HepG2 (cell line): ENCODE data around the gene TUT7. TPM values are rescaled to one million over a fixed set of nuclear protein-coding genes. Genes with fewer than 3 reads are reported as not detected.

Experiments used
- DBP ChIP-seq: sonication (generic); formaldehyde crosslinking; IDR thresholded peaks from 2 replicates; pipeline ENCODE4 v1.4.0; 2020; ENCODE audit warnings: missing genetic modification reagents; ENCODE audit errors: not compliant biosample characterization
- DMTF1 ChIP-seq: sonication (generic); formaldehyde crosslinking; IDR thresholded peaks from 2 replicates; pipeline ENCODE4 v1.4.0; 2020; ENCODE audit warnings: mild to moderate bottlenecking, missing genetic modification reagents
- FLYWCH1 ChIP-seq: sonication (generic); formaldehyde crosslinking; IDR thresholded peaks from 2 replicates; pipeline ENCODE4 v1.8.1; 2023; ENCODE audit warnings: mild to moderate bottlenecking, missing genetic modification reagents
- GABPB1 ChIP-seq: IDR thresholded peaks from 2 replicates; pipeline ENCODE4 v1.6.1; 2016; ENCODE audit warnings: mild to moderate bottlenecking, missing genetic modification reagents, moderate library complexity, missing compliant biosample characterization
- HDAC6 ChIP-seq: fragments of 200-600 bp; sonication (generic); IDR thresholded peaks from 2 replicates; pipeline ENCODE4 v1.7.0; 2017; ENCODE audit warnings: mild to moderate bottlenecking, antibody characterized with exemption, low read length, low read depth
- LBX2 ChIP-seq: sonication (generic); formaldehyde crosslinking; IDR thresholded peaks from 2 replicates; pipeline ENCODE4 v1.5.0; 2020; ENCODE audit warnings: missing genetic modification reagents, mild to moderate bottlenecking, borderline replicate concordance
- MED1 ChIP-seq: sonication (generic); formaldehyde crosslinking; IDR thresholded peaks from 2 replicates; pipeline ENCODE4 v1.4.0; 2020; ENCODE audit warnings: missing genetic modification reagents
- RBM39 ChIP-seq: fragments of 200-400 bp; formaldehyde crosslinking; IDR thresholded peaks from one replicate; pipeline ENCODE4 v1.6.1; 2018; ENCODE audit warnings: antibody characterized with exemption, mild to moderate bottlenecking, low read depth, low read length; ENCODE audit not compliant: poor library complexity, severe bottlenecking
- RERE ChIP-seq: IDR thresholded peaks from 2 replicates; pipeline ENCODE4 v1.6.1; 2016; ENCODE audit warnings: low read depth, missing genetic modification reagents, missing compliant biosample characterization
- RNF219 ChIP-seq: sonication (generic); formaldehyde crosslinking; IDR thresholded peaks from 2 replicates; pipeline ENCODE4 v1.5.0; 2020; ENCODE audit warnings: mild to moderate bottlenecking, missing genetic modification reagents
- ZBTB21 ChIP-seq: sonication (generic); formaldehyde crosslinking; IDR thresholded peaks from 2 replicates; pipeline ENCODE4 v1.4.0; 2020; ENCODE audit warnings: missing genetic modification reagents
- ZEB1 ChIP-seq: IDR thresholded peaks from 2 replicates; pipeline ENCODE4 v1.6.1; 2012; ENCODE audit warnings: mild to moderate bottlenecking, low read depth, inconsistent platforms; ENCODE audit not compliant: insufficient replicate concordance
- ZFP37 ChIP-seq: sonication (generic); formaldehyde crosslinking; IDR thresholded peaks from 2 replicates; pipeline ENCODE4 v1.4.0; 2020; ENCODE audit warnings: missing genetic modification reagents, borderline replicate concordance
- ZNF543 ChIP-seq: sonication (generic); formaldehyde crosslinking; IDR thresholded peaks from 2 replicates; pipeline ENCODE4 v1.4.0; 2020; ENCODE audit warnings: mild to moderate bottlenecking, missing genetic modification reagents
- ZNF549 ChIP-seq: sonication (generic); formaldehyde crosslinking; IDR thresholded peaks from 2 replicates; pipeline ENCODE4 v1.5.0; 2020; ENCODE audit warnings: missing genetic modification reagents
- polyA plus RNA-seq, 8 experiments: library from polyadenylated mRNA; depleted of rRNA in 3 of 8; stranded (reverse) in 7 of 8; unstranded in 1 of 8; fragments of >200 nt; fragmentation: Illumina TruSeq in 4 of 8; extraction: Trizol in 4 of 8; gene quantifications; 2 replicates each; pipeline versions ENCODE4 v1.2.1 to v1.2.3, GENCODE V29; 2011 to 2016; ENCODE audit warnings: low read depth in 4 of 8, missing spikeins in 1 of 8, mixed read lengths in 1 of 8; ENCODE audit not compliant: insufficient read depth in 1 of 8
- total RNA-seq, 5 experiments: library from RNA; depleted of rRNA; stranded (reverse); fragments of >200 nt; fragmentation: Illumina TruSeq; extraction: Trizol; gene quantifications; 2 replicates each; pipeline ENCODE4 v1.2.3, GENCODE V29; 2016; ENCODE audit warnings: low read depth in 1 of 5
- TF ChIP-seq, protein P1 (sequence below): sonication (generic); formaldehyde crosslinking; IDR thresholded peaks from 2 replicates; pipeline ENCODE4 v1.4.0; 2020; ENCODE audit warnings: missing genetic modification reagents

TUT7 gene
- total and polyA plus RNA-seq, 2 of the 13 experiments (the other 11 are each of a cell fraction or from before 2014, with no cell fraction given): 12.0 to 19.4 TPM

DNA sequence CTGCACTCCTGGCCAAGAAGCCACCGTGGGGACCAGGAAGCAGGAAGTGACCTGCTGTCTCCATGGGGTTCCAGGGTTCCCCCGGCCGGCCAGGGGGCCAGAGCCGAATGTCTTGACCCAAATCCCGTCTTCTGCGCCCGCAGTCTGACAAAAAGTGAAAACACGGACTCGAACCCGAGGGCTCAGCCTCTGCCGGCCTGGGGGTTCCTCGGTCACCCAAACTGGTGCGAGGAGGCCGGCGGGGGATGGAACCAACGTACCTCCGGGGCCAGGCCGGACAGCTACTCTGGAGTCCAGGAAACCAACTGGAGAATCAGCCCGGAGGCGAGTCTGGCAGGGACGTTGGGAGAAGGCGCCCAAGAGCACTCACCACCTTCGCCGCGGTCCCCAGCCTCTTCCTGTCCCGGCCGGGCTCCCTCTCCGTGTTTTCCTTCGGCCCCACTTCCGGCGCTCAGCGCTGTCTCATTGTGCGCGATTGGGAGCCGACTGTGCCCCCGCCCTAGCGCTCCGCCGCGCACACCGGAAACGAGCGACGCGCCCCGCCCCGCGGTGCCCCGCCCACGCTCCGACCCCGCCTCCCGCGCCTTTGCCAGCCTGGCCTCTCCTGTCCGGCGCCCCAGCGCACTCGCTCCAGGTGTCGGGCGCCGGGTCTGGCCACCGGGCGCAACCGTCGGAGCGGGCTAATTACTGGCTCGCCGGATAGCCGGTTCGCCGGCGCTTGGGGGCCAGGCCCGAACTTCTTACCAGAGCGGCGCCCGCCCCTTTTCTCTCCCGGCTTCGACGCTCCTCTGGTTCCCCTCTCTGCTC lies at the start of gene TUT7 (continued):
- TF ChIP-seq GABPB1 (CRISPR knock-in tag): peak; percentile 96
- no peak for TF ChIP-seq DBP (CRISPR knock-in tag)
- TF ChIP-seq MED1 (CRISPR knock-in tag): peak; percentile 80
- TF ChIP-seq HDAC6: no peak
- TF ChIP-seq DMTF1 (CRISPR knock-in tag): no peak
- TF ChIP-seq, protein P1, sequence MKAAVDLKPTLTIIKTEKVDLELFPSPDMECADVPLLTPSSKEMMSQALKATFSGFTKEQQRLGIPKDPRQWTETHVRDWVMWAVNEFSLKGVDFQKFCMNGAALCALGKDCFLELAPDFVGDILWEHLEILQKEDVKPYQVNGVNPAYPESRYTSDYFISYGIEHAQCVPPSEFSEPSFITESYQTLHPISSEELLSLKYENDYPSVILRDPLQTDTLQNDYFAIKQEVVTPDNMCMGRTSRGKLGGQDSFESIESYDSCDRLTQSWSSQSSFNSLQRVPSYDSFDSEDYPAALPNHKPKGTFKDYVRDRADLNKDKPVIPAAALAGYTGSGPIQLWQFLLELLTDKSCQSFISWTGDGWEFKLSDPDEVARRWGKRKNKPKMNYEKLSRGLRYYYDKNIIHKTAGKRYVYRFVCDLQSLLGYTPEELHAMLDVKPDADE (CRISPR knock-in tag): no peak
- no peak for TF ChIP-seq ZFP37
- TF ChIP-seq ZEB1: peak; percentile 58
- TF ChIP-seq ZNF549: no peak
- peak; percentile 84 for TF ChIP-seq ZNF543 (CRISPR knock-in tag)
- TF ChIP-seq ZBTB21: no peak
- TF ChIP-seq FLYWCH1 (CRISPR knock-in tag): no peak
- TF ChIP-seq RERE (CRISPR knock-in tag): no peak; the same call in 1 of the 2 replicates
- no peak for TF ChIP-seq RBM39
- no peak for TF ChIP-seq RNF219
- TF ChIP-seq LBX2 (CRISPR knock-in tag): no peak
